ENCODE data around the gene SLC25A46.
"Not testable (repeated sequence)": the region's sequence is repeated elsewhere in the genome, so short reads cannot be mapped to it uniquely, and the experiment has no call there.

The SLC25A46 gene

GRCh38 chr5:110738812-110739651, at the start of gene SLC25A46:
TSS of gene SLC25A46 (plus strand) at chr5:110739007. CDS start at chr5:110739120, 113 bp downstream.
- DNase-seq (ENCODE audit: low read depth) = peak; percentile 80

GRCh38 chr5:110690587-110690986, 48.2 kb upstream of the SLC25A46 start:
- DNase-seq (ENCODE audit: low read depth) = not testable (repeated sequence)

GRCh38 chr5:110692669-110693068, 46.1 kb upstream of the SLC25A46 start:
- DNase-seq (ENCODE audit: low read depth) = not testable (repeated sequence)

- DNase-seq (ENCODE audit: low read depth) = no peak
Measured at GRCh38 chr5:110702300-110702699, 36.5 kb upstream of the SLC25A46 start.

- DNase-seq (ENCODE audit: low read depth) = no peak
Measured at GRCh38 chr5:110702704-110703103, 36.1 kb upstream of the SLC25A46 start.

GRCh38 chr5:110703481-110703880, 35.3 kb upstream of the SLC25A46 start:
- DNase-seq (ENCODE audit: low read depth) = no peak

- no peak for DNase-seq (ENCODE audit: low read depth)
Measured at GRCh38 chr5:110705349-110705748, 33.5 kb upstream of the SLC25A46 start.

GRCh38 chr5:110707260-110707844, 31.5 kb upstream of the SLC25A46 start:
- DNase-seq (ENCODE audit: low read depth) = no peak

- no peak for DNase-seq (ENCODE audit: low read depth)
Measured at GRCh38 chr5:110716247-110717245, 22.3 kb upstream of the SLC25A46 start.

GRCh38 chr5:110718311-110718710, 20.5 kb upstream of the SLC25A46 start:
- DNase-seq (ENCODE audit: low read depth) = no peak

- DNase-seq (ENCODE audit: low read depth) = peak; percentile 56
Measured at GRCh38 chr5:110726249-110727024, 12.4 kb upstream of the SLC25A46 start, which contains the start of gene TMEM232. TSS of gene TMEM232 (minus strand) at chr5:110726671. CDS start at chr5:110667352, 59,319 bp downstream.

GRCh38 chr5:110727025-110727314, 11.8 kb upstream of the SLC25A46 start:
- DNase-seq (ENCODE audit: low read depth) = no peak

- not testable (repeated sequence) for DNase-seq (ENCODE audit: low read depth)
Measured at GRCh38 chr5:110731499-110731898, 7.3 kb upstream of the SLC25A46 start.

GRCh38 chr5:110734101-110734500, 4.7 kb upstream of the SLC25A46 start:
- no peak for DNase-seq (ENCODE audit: low read depth)

- no peak for DNase-seq (ENCODE audit: low read depth)
Measured at GRCh38 chr5:110735556-110735955, 3.3 kb upstream of the SLC25A46 start.

- no peak for DNase-seq (ENCODE audit: low read depth)
Measured at GRCh38 chr5:110736753-110737152, 2.1 kb upstream of the SLC25A46 start.

- DNase-seq (ENCODE audit: low read depth) = no peak
Measured at GRCh38 chr5:110738503-110738811, 350 bp upstream of the SLC25A46 start.

- DNase-seq (ENCODE audit: low read depth) = no peak
Measured at GRCh38 chr5:110751902-110752762, 13.3 kb downstream of the SLC25A46 start.

- DNase-seq (ENCODE audit: low read depth) = no peak
Measured at GRCh38 chr5:110752953-110753352, 14.1 kb downstream of the SLC25A46 start.

GRCh38 chr5:110753600-110753999, 14.8 kb downstream of the SLC25A46 start:
- DNase-seq (ENCODE audit: low read depth) = no peak

GRCh38 chr5:110754181-110754580, 15.4 kb downstream of the SLC25A46 start:
- DNase-seq (ENCODE audit: low read depth) = no peak
